Bronchial epithelial cell (primary cell): Measurements from ENCODE around the gene ENTPD3. TPM values are rescaled to one million over a fixed set of nuclear protein-coding genes. Genes with fewer than 3 reads are reported as not detected.

Experiments used
- DNase-seq: peaks from one replicate; pipeline ENCODE4 v3.0.0-alpha.2; 2010; ENCODE audit warnings: low read depth
- FAIRE-seq: peaks from 2 replicates; lab custom pipeline; 2011; peaks lifted over from hg19 to GRCh38; lab: Jason Lieb, UNC
- H3K27me3 ChIP-seq: 2 replicates; pipeline ENCODE4 v1.5.1; 2011; ENCODE audit warnings: low read length; ENCODE audit not compliant: control insufficient read depth, insufficient read depth
- H3K36me3 ChIP-seq: 2 replicates; pipeline ENCODE4 v1.5.1; 2011; ENCODE audit warnings: low read length; ENCODE audit not compliant: control insufficient read depth, insufficient read depth
- H3K4me3 ChIP-seq: 2 replicates; pipeline ENCODE4 v1.5.1; 2011; ENCODE audit warnings: mild to moderate bottlenecking, low read depth, low read length, control low read depth
- CTCF ChIP-seq: IDR thresholded peaks from 2 replicates; pipeline ENCODE4 v1.5.1; 2011; ENCODE audit warnings: mild to moderate bottlenecking, moderate library complexity, low read length, control low read depth, inconsistent platforms; ENCODE audit not compliant: insufficient read depth, severe bottlenecking
- total RNA-seq: library from RNA; depleted of rRNA; stranded (reverse); fragments of >200 nt; gene quantifications from 2 replicates; pipeline ENCODE4 v1.2.1, GENCODE V29; 2014

Gene ENTPD3
- total RNA-seq, 1 donor from 2014 or later: 8.4 TPM

GRCh38 chr3:40427045-40427669, 40.2 kb downstream of the ENTPD3 start:
- no peaks in the 10 kb centered on the region for H3K27me3 ChIP-seq
- TF ChIP-seq CTCF: no peak
- H3K4me3 ChIP-seq: no peak overlapping the region
- FAIRE-seq (no peak), DNase-seq (no peak)
- H3K36me3 ChIP-seq: no peaks in the 10 kb centered on the region

- Histone ChIP-seq H3K4me3 (no peak overlapping the region), H3K36me3 (no peaks in the 10 kb centered on the region), H3K27me3 (no peaks in the 10 kb centered on the region)
- FAIRE-seq (no peak), DNase-seq (peak; percentile 42)
- TF ChIP-seq CTCF: no peak
Measured at GRCh38 chr3:40432793-40433192, 45.8 kb downstream of the ENTPD3 start.

GRCh38 chr3:40437889-40438288, 50.9 kb downstream of the ENTPD3 start:
- FAIRE-seq: no peak
- no peak for TF ChIP-seq CTCF
- peak; percentile 11 for DNase-seq
- Histone ChIP-seq H3K27me3 (no peaks in the 10 kb centered on the region), H3K36me3 (no peaks in the 10 kb centered on the region), H3K4me3 (no peak overlapping the region)

- Histone ChIP-seq H3K36me3 (no peaks in the 10 kb centered on the region), H3K4me3 (no peak overlapping the region), H3K27me3 (no peaks in the 10 kb centered on the region)
- DNase-seq: no peak
- TF ChIP-seq CTCF: no peak
- no peak for FAIRE-seq
Measured at GRCh38 chr3:40445062-40445461, 58.1 kb downstream of the ENTPD3 start.

DNA sequence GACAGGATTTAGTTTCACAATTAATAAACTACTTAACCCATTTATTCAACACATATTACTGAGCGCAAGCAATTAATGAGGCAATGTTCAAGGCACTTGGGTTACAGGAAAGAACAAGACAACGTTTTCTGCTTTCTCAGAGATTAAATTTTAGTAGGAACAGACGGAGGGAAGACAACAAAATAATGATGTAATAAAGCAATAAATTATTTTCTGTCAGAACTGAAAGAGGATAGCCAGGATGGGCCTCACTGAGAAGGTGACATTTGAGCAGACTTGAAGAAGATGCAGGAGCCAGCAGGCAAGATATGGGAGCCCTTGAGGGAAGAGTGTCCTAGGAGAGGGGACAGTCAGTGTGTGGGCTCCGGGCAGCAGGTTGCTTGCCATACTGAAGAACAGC, 58.9 kb downstream of the ENTPD3 start:
- no peak for TF ChIP-seq CTCF
- Histone ChIP-seq H3K27me3 (no peaks in the 10 kb centered on the region), H3K4me3 (no peak overlapping the region), H3K36me3 (no peaks in the 10 kb centered on the region)
- no peak for FAIRE-seq
- DNase-seq: no peak

- Histone ChIP-seq H3K36me3 (no peaks in the 10 kb centered on the region), H3K4me3 (no peak overlapping the region), H3K27me3 (no peaks in the 10 kb centered on the region)
- no peak for FAIRE-seq
- DNase-seq: no peak
- no peak for TF ChIP-seq CTCF
Measured at GRCh38 chr3:40450438-40450837, 63.5 kb downstream of the ENTPD3 start.
